Measurements from ENCODE around the gene DAPK2.
A peak's percentile ranks its signal among the peaks of the same experiment; 100 is the strongest.

The DAPK2 gene

GRCh38 chr15:64029633-64030032 is 16.7 kb downstream of the DAPK2 start:
- H3K27ac Mint-ChIP-seq (ENCODE audit: low read depth), result peak overlapping the region; percentile 82
- ATAC-seq (replicated peaks; ENCODE audit: extremely low read depth, poor library complexity, severe bottlenecking), result peak; percentile 75
- H3K4me1 Mint-ChIP-seq, result peaks cover 16% of the 10 kb centered on the region
- H3K36me3 Mint-ChIP-seq (ENCODE audit: insufficient read depth), result peaks cover 1% of the 10 kb centered on the region
- no peaks in the 10 kb centered on the region for H3K27me3 Mint-ChIP-seq
- H3K9me3 Mint-ChIP-seq, result no peaks in the 10 kb centered on the region
- DNase-seq (ENCODE audit: low spot score in 2 of 2), result no peak
- peak overlapping the region; percentile 40 for H3K4me3 Mint-ChIP-seq

- Mint-ChIP-seq H3K9me3 (no peaks in the 10 kb centered on the region), H3K27me3 (no peaks in the 10 kb centered on the region), H3K4me3 (peak overlapping the region; percentile 40), H3K36me3 (ENCODE audit: insufficient read depth) (peaks cover 1% of the 10 kb centered on the region), H3K4me1 (peaks cover 16% of the 10 kb centered on the region), H3K27ac (ENCODE audit: low read depth) (peak overlapping the region; percentile 82)
- ATAC-seq (replicated peaks; ENCODE audit: extremely low read depth, poor library complexity, severe bottlenecking) (no peak), DNase-seq (ENCODE audit: low spot score in 2 of 2) (no peak)
Observed at GRCh38 chr15:64029110-64029509, 17.2 kb downstream of the DAPK2 start.

- Mint-ChIP-seq H3K9me3 (no peaks in the 10 kb centered on the region), H3K27ac (ENCODE audit: low read depth) (no peak overlapping the region), H3K4me3 (no peak overlapping the region), H3K27me3 (no peaks in the 10 kb centered on the region), H3K4me1 (peaks cover 7% of the 10 kb centered on the region), H3K36me3 (ENCODE audit: insufficient read depth) (peaks cover 3% of the 10 kb centered on the region)
- DNase-seq (ENCODE audit: low spot score in 2 of 2) (no peak), ATAC-seq (replicated peaks; ENCODE audit: extremely low read depth, poor library complexity, severe bottlenecking) (no peak)
Observed at GRCh38 chr15:64026591-64026990, 19.7 kb downstream of the DAPK2 start.

- ATAC-seq (replicated peaks; ENCODE audit: extremely low read depth, poor library complexity, severe bottlenecking), result no peak
Observed at GRCh38 chr15:64024172-64025050, 21.9 kb downstream of the DAPK2 start.

GRCh38 chr15:64023220-64023619 is 23.1 kb downstream of the DAPK2 start:
- ATAC-seq (replicated peaks; ENCODE audit: extremely low read depth, poor library complexity, severe bottlenecking) (no peak), DNase-seq (ENCODE audit: low spot score in 2 of 2) (no peak)
- no peaks in the 10 kb centered on the region for H3K27me3 Mint-ChIP-seq
- no peak overlapping the region for H3K4me3 Mint-ChIP-seq
- no peaks in the 10 kb centered on the region for H3K4me1 Mint-ChIP-seq
- no peak overlapping the region for H3K27ac Mint-ChIP-seq (ENCODE audit: low read depth)
- H3K9me3 Mint-ChIP-seq, result no peaks in the 10 kb centered on the region
- H3K36me3 Mint-ChIP-seq (ENCODE audit: insufficient read depth), result peaks cover 2% of the 10 kb centered on the region

More at GRCh38 chr15:64024172-64025050, 21.9 kb downstream of the DAPK2 start:
- H3K27ac Mint-ChIP-seq (ENCODE audit: low read depth), result no peak overlapping the region
- no peak for DNase-seq (ENCODE audit: low spot score in 2 of 2)
- H3K36me3 Mint-ChIP-seq (ENCODE audit: insufficient read depth), result peaks cover 2% of the 10 kb centered on the region
- H3K4me1 Mint-ChIP-seq, result peaks cover 3% of the 10 kb centered on the region
- no peaks in the 10 kb centered on the region for H3K9me3 Mint-ChIP-seq
- H3K27me3 Mint-ChIP-seq, result no peaks in the 10 kb centered on the region
- no peak overlapping the region for H3K4me3 Mint-ChIP-seq

GRCh38 chr15:64022571-64022970 is 23.7 kb downstream of the DAPK2 start:
- ATAC-seq (replicated peaks; ENCODE audit: extremely low read depth, poor library complexity, severe bottlenecking), result no peak
- no peak overlapping the region for H3K27ac Mint-ChIP-seq (ENCODE audit: low read depth)
- DNase-seq (ENCODE audit: low spot score in 2 of 2), result no peak
- H3K36me3 Mint-ChIP-seq (ENCODE audit: insufficient read depth), result peaks cover 2% of the 10 kb centered on the region
- H3K9me3 Mint-ChIP-seq, result no peaks in the 10 kb centered on the region
- no peaks in the 10 kb centered on the region for H3K27me3 Mint-ChIP-seq
- no peak overlapping the region for H3K4me3 Mint-ChIP-seq
- H3K4me1 Mint-ChIP-seq, result no peaks in the 10 kb centered on the region

- ATAC-seq (replicated peaks; ENCODE audit: extremely low read depth, poor library complexity, severe bottlenecking) (no peak), DNase-seq (ENCODE audit: low spot score in 2 of 2) (no peak)
- Mint-ChIP-seq H3K27ac (ENCODE audit: low read depth) (no peak overlapping the region), H3K27me3 (no peaks in the 10 kb centered on the region), H3K9me3 (no peaks in the 10 kb centered on the region), H3K4me3 (no peak overlapping the region), H3K36me3 (ENCODE audit: insufficient read depth) (peaks cover 2% of the 10 kb centered on the region), H3K4me1 (no peaks in the 10 kb centered on the region)
Observed at GRCh38 chr15:64019764-64020163, 26.5 kb downstream of the DAPK2 start.

- DNase-seq (ENCODE audit: low spot score in 2 of 2), result no peak
- no peak overlapping the region for H3K27ac Mint-ChIP-seq (ENCODE audit: low read depth)
- no peak overlapping the region for H3K4me3 Mint-ChIP-seq
- no peaks in the 10 kb centered on the region for H3K4me1 Mint-ChIP-seq
- H3K9me3 Mint-ChIP-seq, result no peaks in the 10 kb centered on the region
- no peak for ATAC-seq (replicated peaks; ENCODE audit: extremely low read depth, poor library complexity, severe bottlenecking)
- peaks cover 2% of the 10 kb centered on the region for H3K36me3 Mint-ChIP-seq (ENCODE audit: insufficient read depth)
- no peaks in the 10 kb centered on the region for H3K27me3 Mint-ChIP-seq
Observed at GRCh38 chr15:64017591-64018163, 28.6 kb downstream of the DAPK2 start.

- Mint-ChIP-seq H3K27me3 (no peaks in the 10 kb centered on the region), H3K4me3 (no peak overlapping the region), H3K36me3 (ENCODE audit: insufficient read depth) (peaks cover 2% of the 10 kb centered on the region), H3K9me3 (no peaks in the 10 kb centered on the region), H3K4me1 (no peaks in the 10 kb centered on the region), H3K27ac (ENCODE audit: low read depth) (no peak overlapping the region)
- no peak for DNase-seq (ENCODE audit: low spot score in 2 of 2)
- no peak for ATAC-seq (replicated peaks; ENCODE audit: extremely low read depth, poor library complexity, severe bottlenecking)
Observed at GRCh38 chr15:64017082-64017588, 29.1 kb downstream of the DAPK2 start.

- ATAC-seq (replicated peaks; ENCODE audit: extremely low read depth, poor library complexity, severe bottlenecking) (no peak), DNase-seq (ENCODE audit: low spot score in 2 of 2) (no peak)
- Mint-ChIP-seq H3K27me3 (no peaks in the 10 kb centered on the region), H3K36me3 (ENCODE audit: insufficient read depth) (peaks cover 2% of the 10 kb centered on the region), H3K4me3 (no peak overlapping the region), H3K9me3 (no peaks in the 10 kb centered on the region), H3K27ac (ENCODE audit: low read depth) (no peak overlapping the region), H3K4me1 (peaks cover 5% of the 10 kb centered on the region)
Observed at GRCh38 chr15:64016257-64016656, 30.0 kb downstream of the DAPK2 start.

- Mint-ChIP-seq H3K4me1 (peaks cover 16% of the 10 kb centered on the region), H3K4me3 (no peak overlapping the region), H3K36me3 (ENCODE audit: insufficient read depth) (peaks cover 7% of the 10 kb centered on the region), H3K27me3 (no peaks in the 10 kb centered on the region), H3K27ac (ENCODE audit: low read depth) (peak overlapping the region; percentile 1), H3K9me3 (no peaks in the 10 kb centered on the region)
- no peak for DNase-seq (ENCODE audit: low spot score in 2 of 2)
- no peak for ATAC-seq (replicated peaks; ENCODE audit: extremely low read depth, poor library complexity, severe bottlenecking)
Observed at GRCh38 chr15:64014995-64015394, 31.3 kb downstream of the DAPK2 start.

- Mint-ChIP-seq H3K27me3 (no peaks in the 10 kb centered on the region), H3K4me3 (no peak overlapping the region), H3K4me1 (peaks cover 30% of the 10 kb centered on the region), H3K36me3 (ENCODE audit: insufficient read depth) (peaks cover 9% of the 10 kb centered on the region), H3K27ac (ENCODE audit: low read depth) (peak overlapping the region; percentile 98), H3K9me3 (no peaks in the 10 kb centered on the region)
- ATAC-seq (replicated peaks; ENCODE audit: extremely low read depth, poor library complexity, severe bottlenecking), result no peak
- DNase-seq (ENCODE audit: low spot score in 2 of 2), result no peak
Observed at GRCh38 chr15:64013179-64014062, 32.9 kb downstream of the DAPK2 start.
